NCI-H2029 (cell line): ENCODE data around the gene INPP4A.

Source experiments
- DNase-seq: peaks from one replicate; lab custom pipeline; 2025; lab: John Stamatoyannopoulos, UW

INPP4A gene

DNA sequence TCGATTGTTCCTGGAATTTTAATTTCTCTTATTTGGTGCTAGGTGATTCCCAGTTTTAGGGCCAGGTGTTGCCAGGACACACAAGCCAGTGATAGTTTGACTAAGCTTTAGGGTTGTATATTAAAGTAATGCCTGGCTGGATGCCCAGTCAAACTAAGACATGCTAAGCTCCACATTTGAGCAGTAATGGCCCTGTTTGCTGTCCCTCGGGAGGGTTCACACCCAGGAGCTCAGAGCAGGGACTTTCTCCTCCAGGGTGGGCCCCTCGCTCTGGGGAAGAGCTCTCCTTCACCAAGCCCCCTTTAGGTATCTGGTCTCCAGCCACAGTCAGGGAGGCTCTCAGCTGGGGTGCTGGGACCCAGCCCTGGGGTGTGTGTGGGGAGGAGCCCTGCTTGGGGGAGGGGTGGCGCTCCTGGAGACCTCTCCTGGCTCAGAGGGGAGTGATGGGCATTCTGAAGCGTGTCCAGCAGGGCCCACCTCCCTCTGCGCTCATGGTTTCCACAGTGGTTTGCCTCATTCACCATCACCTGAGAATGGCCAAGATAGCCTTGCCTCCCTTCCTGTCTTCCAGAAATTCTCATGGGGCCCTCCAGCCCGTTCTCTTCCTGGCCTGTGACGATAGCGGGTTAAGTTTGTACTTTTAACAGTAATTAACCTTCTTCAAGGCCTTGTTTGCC, 31.7 kb downstream of the INPP4A start:
- DNase-seq: no peak

DNA sequence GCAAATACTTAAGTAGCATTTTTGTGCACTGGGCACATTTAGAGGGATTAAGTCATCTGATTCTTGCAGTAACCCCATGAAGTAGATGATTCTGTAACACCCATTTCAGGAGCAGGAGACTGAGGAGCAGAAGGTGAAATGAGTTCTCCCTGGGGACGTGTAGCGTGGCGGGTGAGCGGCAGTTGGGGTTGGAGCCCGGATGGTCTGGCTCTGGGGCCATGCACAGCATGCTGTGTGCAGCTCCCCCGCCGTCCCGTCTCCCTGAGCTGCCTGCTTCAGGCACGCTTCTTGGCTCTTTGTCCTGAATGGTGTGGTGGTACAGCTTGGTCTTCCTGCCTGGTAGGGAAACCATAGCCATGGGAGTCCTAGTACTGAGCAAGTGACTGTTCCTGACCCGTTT, 32.4 kb downstream of the INPP4A start:
- DNase-seq: no peak

DNA sequence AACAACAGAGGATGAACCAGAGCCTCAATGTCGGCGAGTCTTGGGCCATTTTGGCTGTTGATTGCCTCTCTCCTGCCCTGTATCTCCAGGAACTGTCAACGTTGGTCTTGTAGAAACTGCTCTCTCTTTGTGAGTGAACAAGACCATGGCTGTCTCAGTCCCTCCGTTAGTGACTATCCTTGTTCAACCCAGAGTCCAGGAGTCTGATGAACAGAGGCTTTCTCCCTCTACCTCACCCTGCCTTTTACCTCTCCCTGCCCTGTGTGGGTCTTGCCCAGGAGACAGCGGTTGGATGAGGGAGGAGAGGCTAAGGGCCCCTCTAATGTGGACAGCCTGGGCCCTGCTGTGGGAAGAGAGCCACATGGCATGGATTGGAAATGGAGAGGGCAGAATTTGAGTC, 32.8 kb downstream of the INPP4A start:
- no peak for DNase-seq

DNA sequence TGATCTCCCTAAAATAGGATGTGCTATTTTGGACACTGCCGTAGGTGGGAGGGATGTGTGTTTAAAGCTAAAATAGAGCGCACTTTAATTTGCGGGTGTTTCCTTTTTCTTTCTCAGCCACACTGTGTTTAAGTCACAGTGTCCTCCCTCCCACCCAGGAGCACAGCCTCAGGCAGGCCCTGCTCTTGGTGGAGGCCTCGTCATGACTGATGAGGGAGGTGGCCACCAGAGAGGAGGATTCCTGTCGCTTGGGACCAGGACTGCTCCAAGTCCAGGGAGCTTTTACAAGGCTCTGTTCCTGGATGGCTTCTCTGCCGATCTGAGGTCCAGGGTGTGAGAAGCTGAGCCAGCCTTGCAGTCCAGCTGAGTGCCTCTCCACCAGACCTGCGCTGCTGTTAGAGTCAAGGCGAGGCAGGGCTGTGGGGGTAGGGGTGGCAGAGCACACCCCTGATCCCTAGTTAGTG, 33.5 kb downstream of the INPP4A start:
- no peak for DNase-seq

DNA sequence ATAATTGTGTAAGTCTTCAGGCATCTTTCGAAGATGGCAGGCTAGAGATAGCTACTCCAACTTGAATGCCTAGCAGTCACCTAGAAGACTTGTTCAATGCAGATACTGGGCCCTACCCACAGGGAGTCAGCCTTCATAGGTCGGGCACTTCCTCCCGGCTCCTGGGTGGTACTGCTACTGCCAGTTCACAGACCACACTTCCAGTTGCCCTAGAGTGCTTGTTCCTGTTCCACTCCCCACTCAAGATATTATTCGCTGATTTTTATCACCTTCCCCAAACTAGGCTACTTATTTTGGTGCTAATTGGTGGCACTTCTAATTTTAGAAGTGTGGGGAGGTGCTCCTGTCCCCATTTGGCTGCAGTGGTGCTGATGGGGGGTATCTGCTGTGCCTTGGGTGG, 34.2 kb downstream of the INPP4A start:
- DNase-seq: no peak

DNA sequence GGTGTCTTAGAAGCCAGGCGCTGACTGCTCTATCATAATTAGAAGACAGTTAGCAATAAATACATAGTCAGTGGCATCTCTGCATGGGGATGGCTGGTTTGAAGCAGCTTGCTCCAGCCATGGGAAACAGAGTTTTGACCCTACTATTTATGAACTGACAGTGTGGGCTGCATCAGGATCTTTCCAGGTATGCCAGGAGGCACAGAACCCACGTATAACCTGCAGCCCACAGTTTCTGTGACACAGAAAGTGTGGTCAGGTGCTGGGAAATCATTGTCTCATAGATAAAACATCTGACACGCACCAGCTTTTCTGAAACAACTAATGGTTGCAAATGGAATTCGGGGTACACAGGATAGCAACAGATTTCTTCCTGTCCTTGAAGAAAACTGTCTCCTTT, 34.7 kb downstream of the INPP4A start:
- DNase-seq: no peak

DNA sequence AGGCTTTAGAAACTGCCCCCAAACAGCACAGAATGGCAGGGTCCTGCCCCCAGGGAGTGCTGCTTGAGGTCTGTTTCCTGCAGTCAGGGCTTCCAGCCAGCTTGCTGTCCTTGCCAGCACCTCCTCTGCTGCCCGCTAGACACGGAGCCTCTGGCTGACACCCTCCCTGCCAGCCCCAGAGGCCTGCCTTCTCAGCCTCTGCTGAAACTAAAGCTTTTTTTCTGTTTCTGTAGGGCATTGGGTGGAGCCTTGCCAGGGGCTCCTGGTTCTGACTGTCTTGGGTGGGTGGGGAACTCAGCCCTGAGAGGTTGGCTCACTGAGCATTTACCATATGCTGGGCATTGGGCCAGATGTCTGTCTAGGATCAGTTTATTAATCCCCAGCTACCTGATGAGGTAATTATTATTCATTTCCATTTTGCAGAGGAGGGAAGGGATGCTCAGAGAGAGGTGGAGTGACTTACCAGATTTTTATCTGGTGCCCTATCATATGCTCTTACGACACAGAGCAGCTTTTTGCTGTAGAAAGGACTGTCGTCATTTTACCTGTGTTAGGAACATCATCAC, 35.4 kb downstream of the INPP4A start:
- peak; percentile 50 for DNase-seq

DNA sequence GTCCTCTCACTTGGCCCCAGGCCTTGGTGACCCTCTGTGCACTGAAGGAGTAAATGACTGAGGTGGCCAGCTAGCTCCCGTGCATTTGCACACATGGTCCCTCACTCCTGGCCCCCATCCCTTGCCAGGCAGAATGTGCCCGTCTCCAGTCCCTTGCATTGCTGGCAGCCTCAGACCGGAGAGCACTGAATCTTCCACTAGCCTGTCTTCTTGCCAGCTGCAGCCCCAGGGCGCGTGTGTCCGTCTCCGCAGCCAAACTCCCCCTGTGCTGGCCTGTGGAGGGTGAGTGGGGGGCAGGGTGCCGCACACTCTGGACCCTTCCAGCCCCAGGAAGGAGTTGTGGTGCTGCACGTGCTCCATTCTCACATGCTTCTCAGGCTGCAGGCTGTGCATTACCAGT, 35.9 kb downstream of the INPP4A start:
- no peak for DNase-seq

DNA sequence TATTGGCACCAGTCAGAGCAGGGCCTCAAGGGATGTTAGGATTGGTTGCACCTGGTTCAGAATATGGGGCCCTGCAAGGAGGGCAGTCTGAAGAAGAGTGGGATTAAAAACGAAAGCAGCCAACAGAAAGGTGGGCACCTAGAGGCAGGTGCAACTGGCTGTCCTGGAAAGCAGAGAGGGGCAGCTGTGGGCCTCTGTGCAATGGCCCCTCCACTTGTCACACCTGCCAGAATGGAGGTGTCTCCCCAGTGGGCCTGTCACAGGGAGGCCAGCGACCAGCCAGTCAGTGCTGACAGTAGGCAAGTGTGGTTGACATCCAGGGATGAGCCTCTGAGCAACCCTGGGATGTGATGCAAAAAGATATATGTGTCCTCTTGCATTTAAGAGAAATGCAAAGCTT, 37.7 kb downstream of the INPP4A start:
- DNase-seq: no peak

DNA sequence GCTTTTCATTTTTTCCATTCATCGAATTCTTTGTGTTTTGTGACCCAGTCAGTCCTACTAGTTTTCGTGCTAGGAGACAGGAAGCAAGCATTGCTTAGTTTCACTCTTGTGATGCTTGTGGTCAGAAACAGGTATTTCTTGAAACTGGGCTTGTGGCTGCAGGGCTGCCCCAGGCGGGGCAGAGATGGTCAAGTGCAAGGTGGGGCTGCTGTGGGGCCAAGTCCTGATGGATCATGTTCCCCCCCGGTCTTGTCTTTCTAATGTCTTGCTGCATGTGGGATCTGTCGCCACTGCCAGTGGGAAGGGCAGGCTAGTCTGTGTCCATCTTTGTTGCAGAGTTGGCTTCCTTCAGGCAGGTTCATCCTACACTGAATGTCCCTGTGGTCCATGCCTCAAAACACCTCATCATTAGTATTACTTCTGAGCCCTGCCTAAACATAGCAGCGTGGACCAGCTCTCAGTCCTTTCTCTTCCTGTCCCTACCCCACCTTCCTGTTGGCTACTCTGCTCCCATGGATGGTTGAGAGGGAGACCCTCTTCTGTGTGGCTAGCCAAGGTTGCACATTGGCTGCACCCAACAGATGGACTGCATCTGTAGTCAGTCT, 38.7 kb downstream of the INPP4A start:
- no peak for DNase-seq

DNA sequence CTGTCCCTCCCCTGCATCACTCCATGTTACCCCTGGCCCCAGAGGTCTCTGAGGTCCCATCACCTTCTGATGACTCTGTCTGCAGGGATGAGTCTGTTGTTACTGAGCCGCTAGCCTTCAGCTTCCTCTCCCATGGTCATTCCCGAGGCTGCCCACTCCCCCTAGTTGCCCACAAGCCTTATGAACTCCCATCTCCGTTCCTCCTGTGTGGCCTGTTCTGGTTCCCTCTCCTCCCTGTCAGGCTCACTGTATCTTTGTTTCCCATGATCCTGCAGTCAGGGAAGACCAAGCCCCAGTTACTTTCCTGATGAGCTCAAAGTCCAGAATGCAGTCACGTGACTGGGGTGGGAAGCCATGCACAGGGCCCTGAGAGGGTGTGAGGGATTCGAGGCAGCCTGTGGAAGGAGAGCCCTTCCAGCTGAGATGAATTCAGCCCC, 39.5 kb downstream of the INPP4A start:
- no peak for DNase-seq

DNA sequence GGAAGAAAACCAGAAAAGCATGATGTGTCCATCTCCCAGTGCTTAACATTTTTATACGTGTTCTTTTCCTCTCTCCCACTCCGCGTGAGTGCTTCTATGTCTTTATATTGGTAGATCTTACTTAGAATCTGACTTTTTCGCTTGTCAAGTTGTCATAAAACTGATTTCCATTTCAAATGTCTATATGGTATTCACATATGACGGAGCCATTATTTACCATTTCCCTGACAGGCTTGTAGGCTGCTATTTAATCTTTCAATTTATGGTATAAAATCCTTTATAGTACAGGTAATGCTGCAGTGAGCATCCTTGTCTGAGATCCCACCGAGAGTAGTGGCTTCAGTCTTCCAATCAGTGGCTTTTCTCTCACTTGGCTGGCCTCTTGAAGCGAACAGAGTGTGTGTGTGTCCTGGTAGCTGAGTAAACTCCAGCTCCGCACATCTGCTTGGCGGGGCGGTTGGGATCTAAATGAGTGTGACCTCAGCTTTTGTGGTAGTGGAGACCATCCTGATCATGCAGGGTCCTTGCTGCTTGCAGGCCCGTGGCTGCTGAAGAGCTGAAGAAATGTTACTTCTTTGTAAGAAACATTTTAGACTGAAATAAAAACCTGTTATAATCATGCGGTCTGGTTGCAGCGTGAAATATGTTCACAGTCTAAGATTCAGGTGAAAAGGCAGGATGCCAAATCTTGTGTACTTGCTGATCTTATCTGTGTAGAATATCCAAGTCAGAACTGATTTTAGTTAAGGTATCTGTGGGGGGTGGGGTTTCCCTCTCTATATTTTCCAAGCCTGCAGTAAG, 40.2 kb downstream of the INPP4A start:
- no peak for DNase-seq

DNA sequence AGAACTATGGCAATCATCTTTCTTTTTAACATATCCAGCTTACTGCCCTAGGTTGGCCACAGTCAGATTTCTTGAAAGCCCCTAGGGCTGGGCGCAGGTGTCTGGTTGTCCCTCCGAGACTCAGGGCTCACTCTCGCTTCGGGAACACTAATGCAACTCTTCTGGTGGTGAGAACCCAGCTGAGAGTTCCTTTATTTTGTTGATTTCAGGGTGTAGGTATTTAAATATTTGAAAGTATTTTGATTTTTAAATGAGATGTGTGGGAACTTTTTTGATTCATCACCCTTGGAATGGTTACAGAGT, 40.7 kb downstream of the INPP4A start:
- no peak for DNase-seq

DNA sequence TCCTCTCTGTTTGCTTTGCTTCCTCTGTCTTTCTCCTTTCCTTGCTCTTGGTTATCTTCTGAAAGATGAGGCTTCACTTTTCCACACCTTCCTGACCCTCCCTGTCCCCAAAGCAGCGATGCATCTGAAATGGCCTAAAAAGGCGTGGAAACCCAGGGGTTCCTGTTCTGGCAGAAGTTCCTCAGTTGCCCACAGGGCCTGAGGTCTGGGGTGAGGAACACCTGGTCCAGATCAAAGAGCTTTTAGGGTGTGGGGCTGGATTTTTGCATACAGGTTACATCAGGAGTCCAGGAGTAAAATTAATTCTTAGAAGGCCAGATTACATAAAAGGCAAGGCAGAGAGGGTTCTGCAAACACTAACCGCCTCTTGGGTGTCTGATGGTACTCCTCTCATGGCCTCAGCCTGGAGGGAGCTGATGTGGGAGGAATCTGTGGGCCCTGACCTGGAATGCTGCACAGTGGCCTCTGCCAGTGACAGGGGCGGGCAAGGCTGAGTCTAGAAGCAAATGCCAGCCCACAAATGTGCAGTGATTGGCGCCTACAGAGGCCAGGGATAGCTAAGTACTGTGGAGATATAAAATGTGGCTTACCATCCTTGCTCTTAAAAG, 41.8 kb downstream of the INPP4A start:
- DNase-seq: no peak

DNA sequence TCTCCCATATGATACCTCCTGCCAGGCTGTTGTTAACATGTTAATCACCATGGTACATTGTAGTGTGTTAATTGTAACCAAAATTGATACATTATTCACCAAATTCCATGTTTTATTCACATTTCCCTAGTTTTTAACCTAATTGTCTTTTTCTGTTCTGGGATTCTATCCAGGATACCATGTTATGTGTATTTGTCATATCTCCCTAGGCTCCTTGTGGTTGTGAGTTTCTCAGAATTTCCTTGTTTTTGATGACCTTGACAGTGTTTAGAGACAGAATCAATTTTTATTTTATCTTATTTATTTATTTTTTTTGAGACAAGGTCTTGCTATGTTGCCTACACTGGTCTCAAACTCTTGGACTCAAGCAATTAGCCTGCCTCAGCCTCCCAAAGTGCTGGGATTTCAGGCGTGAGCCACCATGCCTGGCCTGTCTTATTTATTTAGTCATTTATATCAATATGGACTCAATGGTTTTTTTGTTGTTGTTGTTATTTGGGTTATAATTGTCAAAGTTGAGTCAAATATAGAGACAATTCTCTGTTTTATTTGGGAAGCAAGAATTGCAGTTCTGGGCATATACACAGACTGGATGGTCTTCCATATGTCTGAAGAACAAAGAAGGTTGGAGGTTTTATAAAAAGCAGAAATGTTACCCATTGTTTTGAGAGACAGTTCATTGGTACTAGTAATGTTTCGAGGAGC, 42.6 kb downstream of the INPP4A start:
- no peak for DNase-seq

DNA sequence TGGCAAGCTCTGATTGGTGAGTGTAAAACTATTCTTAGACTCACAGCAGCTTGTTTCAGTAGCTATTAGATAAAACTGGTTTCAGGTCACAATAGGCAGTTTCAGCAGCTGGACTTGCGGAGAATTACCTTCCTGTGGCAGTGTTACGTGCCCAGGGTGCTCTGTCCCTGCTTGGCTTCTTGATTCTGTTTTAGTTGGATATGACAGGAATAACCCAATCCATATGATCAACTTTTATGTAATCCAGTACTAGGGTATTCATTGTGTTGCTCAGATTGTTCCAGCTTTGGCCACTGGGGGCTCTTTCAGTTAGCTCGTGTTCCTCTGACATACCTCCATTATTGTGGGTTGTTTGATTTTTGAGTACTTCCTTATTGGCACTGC, 43.1 kb downstream of the INPP4A start:
- peak; percentile 44 for DNase-seq

DNA sequence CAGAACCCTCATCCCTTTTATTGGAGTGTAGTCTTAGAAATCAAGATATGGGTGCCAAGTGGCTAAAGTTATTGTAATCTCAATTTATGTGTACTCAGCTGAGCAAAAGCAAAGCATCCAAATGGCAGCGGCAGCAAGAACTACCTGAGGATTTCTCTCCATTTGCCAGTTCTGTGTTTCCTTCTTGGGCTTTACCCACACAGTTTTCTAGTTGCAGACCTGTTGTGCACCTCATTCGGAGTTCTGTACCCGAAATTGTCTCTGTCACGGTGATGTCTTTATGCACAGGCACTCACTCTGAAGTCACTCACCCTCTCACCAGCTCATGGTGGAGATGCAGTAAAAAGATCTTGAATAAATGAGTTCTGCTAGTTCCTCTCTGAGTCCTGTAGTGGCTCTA, 43.6 kb downstream of the INPP4A start:
- no peak for DNase-seq

DNA sequence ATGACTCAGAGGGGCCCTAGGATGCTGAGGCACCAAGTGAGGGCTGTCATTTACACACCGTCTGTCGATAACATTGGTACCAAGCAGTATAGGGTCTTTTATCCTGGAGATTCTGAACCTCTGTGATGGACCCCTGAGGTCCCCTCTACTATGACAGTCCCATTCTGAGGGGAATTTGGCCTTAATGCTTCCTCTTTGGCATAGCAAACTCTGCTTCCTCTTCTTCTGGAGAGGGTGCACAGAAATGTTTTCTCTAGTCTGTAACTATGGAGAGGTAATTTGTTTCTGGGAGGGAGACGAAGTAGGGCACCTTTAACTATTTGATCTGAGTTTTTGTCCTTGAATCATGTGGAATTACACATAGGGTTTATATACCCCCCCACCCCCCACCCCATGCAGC, 44.8 kb downstream of the INPP4A start:
- no peak for DNase-seq

DNA sequence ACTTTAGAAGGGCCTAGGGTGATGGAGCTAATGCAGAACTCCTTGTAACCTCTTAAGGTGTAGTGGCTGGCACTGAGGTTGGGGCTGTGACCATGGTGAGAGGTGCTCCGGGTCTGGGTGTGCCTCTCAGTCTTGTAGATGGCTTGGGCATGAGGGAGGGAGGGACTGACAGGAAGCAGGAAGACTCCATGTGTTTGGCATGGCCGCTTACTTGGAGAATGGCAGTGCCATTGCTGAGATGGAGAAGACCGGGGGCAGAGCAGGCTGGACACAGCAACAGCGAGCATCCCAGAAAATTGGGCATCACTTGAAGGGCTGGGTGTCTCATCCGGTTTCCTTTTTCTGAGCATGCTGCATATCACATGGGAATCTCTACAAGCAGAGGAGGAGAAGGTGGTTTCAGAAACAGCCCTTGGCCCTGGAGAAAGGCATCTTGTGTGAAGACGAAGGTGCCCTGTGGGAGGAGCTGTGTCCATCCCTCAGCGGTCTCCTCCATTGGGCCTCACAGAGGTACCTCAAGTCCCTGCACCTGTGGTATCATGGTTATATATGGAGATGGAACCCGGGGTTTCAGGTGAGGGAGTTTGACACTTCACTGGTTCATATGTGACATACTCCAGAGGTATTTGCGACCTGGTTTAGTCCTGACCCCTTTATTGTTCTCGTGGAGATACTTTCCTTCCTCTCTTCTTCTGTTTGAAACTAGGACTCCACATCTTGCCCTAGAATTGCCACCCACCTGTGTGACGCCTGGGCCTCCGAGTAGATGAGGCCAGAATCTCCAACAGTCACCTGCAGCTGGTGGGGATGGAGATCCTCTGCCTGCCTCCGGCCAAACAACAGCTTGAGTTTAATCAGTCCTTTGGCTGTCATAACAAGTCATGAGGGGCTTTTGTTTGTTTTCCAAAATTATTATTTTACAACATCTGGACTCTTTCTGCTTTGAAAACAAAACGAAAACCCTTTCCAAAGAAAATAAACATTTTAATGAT, 45.6 kb downstream of the INPP4A start:
- no peak for DNase-seq

DNA sequence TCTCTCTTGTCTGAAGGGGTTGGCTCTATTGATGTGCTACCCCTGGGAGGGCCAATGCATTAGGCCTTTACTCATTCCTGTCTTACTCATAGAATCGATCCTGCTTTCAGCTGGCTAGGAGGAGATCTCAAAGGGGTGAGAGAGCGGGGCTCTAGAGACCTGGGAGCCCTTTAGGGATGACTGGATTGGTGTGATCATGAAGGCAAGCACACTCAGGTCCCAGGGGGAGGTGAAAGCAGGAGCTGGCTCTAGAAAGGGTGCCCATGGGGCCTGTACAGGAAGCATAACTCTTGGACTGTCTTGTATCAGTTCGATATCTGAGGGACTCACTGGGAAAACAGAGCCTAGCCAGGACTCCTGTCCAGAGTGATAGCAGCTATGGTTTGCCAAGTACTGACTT, 47.8 kb downstream of the INPP4A start:
- no peak for DNase-seq

DNA sequence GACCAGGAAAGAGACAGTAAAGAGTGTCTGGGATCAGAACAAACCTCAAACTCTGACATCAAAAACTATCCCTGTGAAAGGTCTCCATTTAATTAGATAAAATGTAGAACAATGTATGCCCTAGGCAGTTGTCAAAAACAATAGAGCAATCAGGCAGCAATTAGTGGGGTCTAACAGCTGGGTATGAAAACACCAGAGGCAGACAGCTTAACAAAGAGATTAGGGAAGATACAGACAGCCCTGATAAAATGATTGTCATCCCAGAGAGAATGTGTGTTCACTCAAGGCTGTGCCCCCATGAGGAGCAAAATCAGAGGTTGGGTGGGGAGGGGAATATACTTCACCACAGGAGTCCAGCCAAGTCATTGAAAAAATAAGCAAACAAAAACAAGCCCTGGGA, 50.0 kb downstream of the INPP4A start:
- no peak for DNase-seq
